Stimulated activated CD4-positive, alpha-beta T cell treated with anti-CD3 and anti-CD28 coated beads, Interleukin-1b, Interleukin-23, amount 100 ng/mL, for 24 hours (primary cell): Measurements from ENCODE around the gene TBX10.
"Not testable (repeated sequence)": the region's sequence is repeated elsewhere in the genome, so short reads cannot be mapped to it uniquely, and the experiment has no call there.

Source experiments
- DNase-seq, 4 experiments: peaks; one replicate each; pipeline ENCODE4 v3.0.0-alpha.2; 2020; ENCODE audit warnings: low read depth in 4 of 4, low spot score in 1 of 4

The TBX10 gene

GRCh38 chr11:67639438-67639859 is at the start of gene TBX10:
TBX10 (minus strand) TSS chr11:67639763; CDS start chr11:67639472, 291 bp downstream.
- DNase-seq, result no peak

- no peak for DNase-seq
Observed at GRCh38 chr11:67689178-67689577, 49.6 kb upstream of the TBX10 start.

DNA sequence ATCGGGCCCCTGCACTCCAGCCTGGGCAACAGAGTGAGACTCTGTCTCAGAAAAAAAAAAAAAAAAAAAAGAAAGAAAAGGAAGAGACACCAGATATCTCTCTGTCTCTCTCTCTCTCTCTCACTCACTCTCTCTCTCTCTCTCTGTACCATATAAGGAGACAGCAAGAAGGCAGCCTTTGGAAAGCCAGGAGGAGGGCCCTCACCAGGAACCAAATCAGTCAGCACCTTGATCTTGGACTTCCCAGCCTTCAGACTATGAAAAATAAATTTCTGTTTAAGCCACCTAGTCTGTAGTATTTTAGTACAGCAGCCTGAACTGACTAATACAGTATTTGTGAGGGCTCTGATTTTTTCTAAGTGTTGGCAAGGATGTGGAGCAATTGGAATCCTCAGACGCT is 48.4 kb upstream of the TBX10 start:
- DNase-seq, result no peak

DNA sequence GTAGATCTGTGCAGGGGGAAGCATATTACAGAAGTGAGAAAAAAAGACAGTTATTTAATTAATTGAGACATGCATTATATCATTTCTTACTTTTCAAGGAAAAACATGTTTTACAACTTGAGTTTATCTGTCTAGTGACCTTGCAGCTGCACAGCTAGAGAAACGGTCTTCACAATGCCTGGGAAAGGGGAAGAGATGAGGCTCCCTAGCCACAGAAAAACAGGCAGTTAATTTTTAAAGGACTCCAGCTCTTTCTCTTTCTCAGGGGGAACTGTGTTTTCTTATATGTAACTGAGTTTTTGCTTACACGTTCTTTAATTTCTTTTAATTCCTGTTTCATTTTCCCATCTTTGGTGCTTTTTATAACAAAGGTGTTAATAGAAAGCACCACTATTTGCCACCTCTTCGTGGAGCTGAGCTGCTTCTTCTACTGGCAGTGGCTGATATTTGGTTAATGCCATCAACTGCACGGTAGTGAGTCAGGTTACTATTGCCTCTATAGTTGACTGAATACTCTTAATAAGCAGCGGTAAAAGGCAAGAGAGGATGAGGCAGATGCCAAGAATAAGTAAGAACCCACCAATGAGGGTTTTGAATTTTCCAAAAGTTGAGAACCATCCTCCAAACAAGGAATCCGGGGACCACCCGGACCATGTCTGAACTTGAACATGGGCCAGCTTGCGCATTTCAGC is 46.2 kb upstream of the TBX10 start:
- not testable (repeated sequence) for DNase-seq

DNA sequence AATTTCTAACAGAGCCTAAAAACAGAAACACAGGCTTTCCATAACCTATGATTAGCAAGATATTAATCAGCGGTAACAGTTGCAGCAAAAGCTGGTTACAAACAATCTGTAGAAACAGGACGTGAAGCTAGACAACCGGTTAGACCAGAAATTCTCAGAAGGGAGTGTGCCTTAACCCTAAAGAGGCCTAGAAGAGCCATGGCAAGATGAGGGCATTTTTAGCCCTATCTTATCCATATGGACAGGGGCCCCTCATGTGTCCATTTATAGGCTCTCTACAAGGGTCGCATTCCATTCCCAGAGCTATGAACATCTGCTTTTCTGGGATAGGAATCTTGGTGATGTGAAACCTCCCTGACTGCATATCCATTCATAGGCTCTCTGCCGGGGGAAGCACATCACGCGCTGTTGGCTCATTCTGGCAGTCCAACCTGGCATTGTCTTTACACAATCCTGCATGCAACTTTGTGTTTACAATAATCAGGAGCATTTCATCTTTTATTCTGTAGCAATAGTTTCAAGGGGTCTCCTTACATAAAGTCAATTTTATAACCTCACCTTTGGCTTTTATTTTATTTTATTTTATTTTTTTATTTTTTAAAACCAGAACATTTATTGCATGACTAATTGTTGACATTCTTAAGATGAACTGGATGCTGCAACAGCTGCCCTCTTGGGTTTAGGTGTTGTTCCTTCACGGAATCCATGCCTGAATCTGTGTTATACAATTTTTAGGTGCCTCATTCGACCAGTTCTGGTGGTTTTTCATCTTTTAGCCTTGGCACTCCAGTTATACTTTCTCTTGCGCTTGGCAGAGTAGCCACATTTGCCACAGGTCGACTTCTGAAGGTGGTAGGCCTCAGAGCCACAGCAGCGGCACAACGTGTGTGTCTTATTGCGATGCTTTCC is 42.8 kb upstream of the TBX10 start:
- DNase-seq, result not testable (repeated sequence)

- DNase-seq, result no peak
Observed at GRCh38 chr11:67680696-67681470, 41.3 kb upstream of the TBX10 start.

- DNase-seq, result no peak
Observed at GRCh38 chr11:67675058-67675747, 35.6 kb upstream of the TBX10 start.

GRCh38 chr11:67674442-67674871 is 34.9 kb upstream of the TBX10 start, which contains the start of gene ALDH3B2:
ALDH3B2 (minus strand) TSS chr11:67674623; CDS start chr11:67666935, 7,688 bp downstream.
- no peak for DNase-seq

DNA sequence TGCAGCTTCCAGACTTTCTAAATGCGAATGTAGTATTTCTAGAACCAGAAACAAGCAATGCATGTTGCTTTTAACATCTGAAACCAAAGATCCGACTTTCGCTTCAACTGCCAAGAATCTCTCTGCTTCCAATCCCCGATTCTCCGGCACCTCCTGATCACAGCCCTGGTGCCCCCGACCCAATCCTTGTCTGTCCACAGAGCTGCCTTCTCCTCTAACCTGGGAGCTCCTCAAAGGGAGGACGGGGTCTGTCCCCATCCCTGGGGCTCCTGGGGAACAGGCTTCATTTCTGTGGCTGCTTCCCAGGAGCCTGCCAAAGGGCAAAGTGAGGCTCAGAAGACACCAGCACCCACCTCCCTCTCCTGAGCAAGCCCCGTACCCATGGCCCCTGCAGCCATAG is 34.3 kb upstream of the TBX10 start:
- no peak for DNase-seq

DNA sequence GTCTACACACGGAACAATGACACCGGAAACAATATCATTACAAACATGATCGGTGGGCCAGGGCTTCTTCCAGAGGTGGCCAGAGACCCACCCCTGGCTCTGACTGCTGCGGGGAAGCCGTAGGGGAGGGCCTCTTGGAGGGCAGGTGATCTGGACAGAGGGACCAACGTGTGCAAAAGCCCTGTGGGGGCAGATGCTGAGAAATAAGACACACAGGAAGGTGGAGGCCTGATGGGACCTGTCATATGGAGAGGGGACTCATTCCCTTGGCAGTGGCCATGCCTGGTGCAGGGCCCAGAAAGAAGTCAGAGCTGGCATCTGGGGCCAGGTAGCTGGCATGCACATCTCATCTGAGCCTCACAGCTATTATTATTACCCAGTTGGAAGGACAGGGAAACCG is 33.8 kb upstream of the TBX10 start:
- DNase-seq, result no peak

- no peak for DNase-seq
Observed at GRCh38 chr11:67671211-67671520, 31.6 kb upstream of the TBX10 start.

DNA sequence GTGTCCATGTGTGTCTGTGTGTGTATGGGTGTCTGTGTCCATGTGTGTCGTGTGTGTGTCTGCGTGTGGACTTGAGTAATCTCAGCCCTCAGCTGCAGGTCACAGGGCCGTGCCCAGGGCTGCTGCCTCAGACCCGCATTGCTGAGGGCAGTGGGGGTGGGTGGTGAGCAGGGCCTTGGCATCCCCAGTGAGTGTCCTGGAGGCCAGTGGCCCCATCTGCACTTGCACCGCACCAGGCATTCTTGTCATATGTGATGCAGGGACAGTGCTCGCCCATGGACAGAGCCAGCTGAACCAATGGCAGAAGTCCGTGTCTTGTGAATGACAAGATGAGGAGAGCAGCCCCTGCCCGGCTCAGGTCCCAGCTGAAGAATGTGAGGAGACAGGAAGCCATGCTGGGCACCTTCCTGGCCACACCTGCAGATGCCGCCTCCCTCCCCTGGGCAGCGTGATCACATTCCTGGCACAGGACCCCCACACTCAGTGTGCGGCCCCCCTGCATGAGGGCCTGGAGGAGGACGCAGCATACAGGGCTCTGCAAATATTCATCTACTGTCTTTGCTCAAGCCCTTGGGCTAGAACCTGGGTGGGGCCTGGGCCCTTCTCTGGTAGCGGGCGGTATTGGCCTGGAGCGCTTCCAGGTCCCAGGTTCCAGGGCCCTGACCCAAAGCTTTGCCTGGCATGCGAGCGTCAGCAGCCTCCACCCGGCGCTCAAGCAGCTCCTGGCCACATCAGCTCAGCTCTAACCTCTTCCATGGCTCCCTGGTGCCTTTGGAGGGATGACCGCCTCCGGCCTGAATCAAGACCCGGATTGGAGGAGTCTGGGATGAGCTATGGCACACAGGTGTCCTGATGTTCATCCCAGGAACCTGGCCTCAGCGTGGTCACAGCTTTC is 31.0 kb upstream of the TBX10 start:
- DNase-seq, result no peak

DNA sequence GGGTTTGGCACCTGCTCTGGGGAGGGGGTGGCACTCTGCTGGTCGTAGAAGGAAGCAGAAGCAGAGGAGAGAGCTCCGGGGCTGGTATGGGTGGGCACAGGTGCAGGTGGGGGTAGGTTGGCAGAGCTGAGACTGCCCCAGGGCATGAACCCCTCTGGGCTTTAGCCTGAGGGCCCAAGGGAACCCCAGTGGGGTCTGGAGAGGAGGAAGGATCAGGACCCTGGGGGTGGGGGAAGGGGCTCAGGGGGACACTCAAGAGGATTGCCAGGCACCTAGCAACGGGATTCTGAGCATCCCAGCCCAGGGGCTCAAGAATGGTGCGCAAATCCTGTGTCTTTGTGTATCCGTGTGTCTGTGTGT is 28.6 kb upstream of the TBX10 start:
- no peak for DNase-seq

DNA sequence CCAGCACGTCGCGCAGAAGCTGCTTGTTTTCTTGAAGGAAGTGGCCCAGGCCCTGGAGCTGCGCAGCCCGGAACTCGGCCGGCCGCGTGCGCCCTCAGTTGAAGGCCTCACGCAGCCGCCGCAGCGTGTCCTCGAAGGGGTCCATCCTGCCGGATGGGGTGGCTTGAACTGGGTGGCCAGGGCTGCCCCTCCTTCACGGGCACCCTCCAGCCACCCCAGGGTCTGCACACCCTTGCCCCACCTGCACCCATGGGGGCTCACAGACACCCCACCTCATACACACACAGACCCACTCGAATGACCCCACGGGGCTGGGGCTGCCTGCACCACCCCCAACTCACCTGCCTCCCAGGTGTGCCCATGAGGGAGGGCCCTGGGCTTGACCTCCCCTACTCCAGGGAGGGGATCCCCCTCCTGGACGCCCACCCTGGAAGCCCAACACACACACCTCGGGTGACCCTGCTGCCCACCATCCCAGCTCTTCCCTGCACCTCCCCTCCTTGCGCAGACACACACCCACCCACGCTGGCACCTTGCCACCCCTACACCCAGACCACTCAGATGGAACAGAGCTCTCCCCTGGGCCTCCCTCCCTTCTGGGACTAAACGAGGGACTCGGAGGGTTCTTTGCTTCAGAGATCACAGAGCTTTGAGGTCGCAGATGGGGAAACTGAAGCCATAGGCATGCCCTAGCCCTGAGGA is 28.1 kb upstream of the TBX10 start:
- no peak for DNase-seq

- no peak for DNase-seq
Observed at GRCh38 chr11:67666676-67667489, 27.3 kb upstream of the TBX10 start.

GRCh38 chr11:67666303-67666645 is 26.7 kb upstream of the TBX10 start:
- no peak for DNase-seq

DNA sequence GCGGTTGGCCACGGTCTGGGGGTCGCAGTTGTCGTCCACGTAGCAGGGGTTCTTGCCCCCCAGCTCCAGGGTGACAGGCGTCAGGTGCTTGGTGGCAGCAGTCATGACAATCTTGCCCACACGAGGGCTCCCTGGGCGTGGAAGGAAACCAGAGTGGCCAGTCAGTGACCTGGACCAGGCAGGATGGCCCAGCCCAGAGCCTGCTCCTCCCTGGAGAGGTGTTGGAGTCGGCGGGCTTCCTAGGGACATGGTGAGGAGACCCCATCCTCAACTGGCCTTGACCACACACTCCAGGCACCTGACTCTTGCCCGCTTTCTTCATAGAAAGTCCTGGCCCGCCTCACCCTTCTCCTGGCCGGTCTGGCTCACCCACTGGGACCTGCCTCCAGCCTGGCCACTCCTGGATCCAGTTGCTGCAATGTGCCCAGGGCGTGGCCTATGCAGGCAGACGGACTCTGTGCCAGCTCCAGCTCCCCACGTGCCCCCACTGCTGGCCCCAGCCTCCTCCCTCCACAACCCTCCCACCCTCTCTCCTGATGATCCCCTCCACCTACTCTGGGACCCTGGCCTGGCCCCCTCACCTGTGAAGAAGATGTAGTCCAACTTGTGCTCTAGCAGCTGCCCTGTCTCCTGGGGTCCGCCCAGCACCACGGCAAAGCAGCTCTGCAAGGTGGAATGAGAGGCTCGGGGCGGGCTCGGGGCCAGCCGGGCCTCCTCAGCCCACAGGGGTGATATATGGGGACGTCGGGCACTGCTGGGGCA is 26.2 kb upstream of the TBX10 start:
- no peak for DNase-seq
